Erythroblast (primary cell): Measurements from ENCODE around the gene PTPRM.

Experiments used
- GATA1 ChIP-seq: IDR thresholded peaks from 2 replicates; pipeline ENCODE4 v1.6.1; 2011; ENCODE audit warnings: low read depth, mild to moderate bottlenecking, control low read depth, low read length, moderate library complexity
- POLR2A ChIP-seq: IDR thresholded peaks from 2 replicates; pipeline ENCODE4 v1.6.1; 2011; ENCODE audit warnings: mild to moderate bottlenecking, low read length

DNA sequence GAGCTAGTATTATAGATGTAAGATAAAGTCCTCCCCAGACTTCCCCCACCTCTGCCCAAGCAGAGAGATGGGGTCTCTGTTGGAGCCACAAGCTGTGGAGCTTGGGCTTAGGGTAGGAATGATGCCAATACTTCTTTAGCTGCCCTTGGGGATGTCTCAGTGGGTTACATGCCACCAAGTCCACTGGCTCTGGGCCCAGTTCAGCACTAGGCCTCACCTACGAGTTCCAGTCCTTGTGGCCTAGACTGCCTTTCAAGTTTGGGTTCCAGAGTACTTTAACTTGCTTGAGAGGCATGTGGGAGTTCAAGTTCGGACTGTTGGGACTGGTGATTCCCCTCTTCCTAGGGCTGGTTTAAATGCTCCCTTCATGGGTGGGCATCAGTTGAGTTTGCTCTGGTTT, 272.4 kb downstream of the PTPRM start:
- no peak for TF ChIP-seq POLR2A
- no peak for TF ChIP-seq GATA1
